ENCODE measurements around the gene ALAS1. TPM values are rescaled to one million over a fixed set of nuclear protein-coding genes. Genes with fewer than 3 reads are reported as not detected.

The ALAS1 gene
- total and polyA plus RNA-seq, 9 of the 15 experiments (the other 6 are each of a cell fraction or from before 2014, with no cell fraction given), result 21.4 to 49.5 (median 34.4) TPM

GRCh38 chr3:52213901-52214300 lies 15.9 kb downstream of the ALAS1 start:
- H3K79me2 ChIP-seq (ENCODE audit: control insufficient read depth, insufficient read depth, low read length), result no peaks in the 10 kb centered on the region
- intact Hi-C loops (cut with micrococcal nuclease) (no loop called here), in situ Hi-C loops (cut with MboI) (no loop called here)
- ChIA-PET CTCF (ENCODE audit: low intra/inter-chr PET ratio) (interaction anchor here (0.6 kb wide), 1 partner anchor 212 kb away, joined by 3 read pairs; no protein-coding TSS in a partner anchor), POLR2A (no interaction called here)
- H3K9me1 ChIP-seq (ENCODE audit: control insufficient read depth, insufficient read depth, low read length), result no peaks in the 10 kb centered on the region
- no peak overlapping the region for H3K4me2 ChIP-seq (ENCODE audit: insufficient read depth, low read length)
- no peaks in the 10 kb centered on the region for H3K9me3 ChIP-seq (replicated peaks; ENCODE audit: control insufficient read depth, insufficient read depth, low read depth, low read length)
- peaks cover 60% of the 10 kb centered on the region for H3K36me3 ChIP-seq (ENCODE audit: control insufficient read depth, insufficient read depth, low read length)
- H2AFZ ChIP-seq (ENCODE audit: low read depth, low read length), result no peak overlapping the region
- no peak for DNase-seq (ENCODE audit: extremely low read depth in 1 of 4, low spot score in 3 of 4)
- no peak overlapping the region for H3K4me3 ChIP-seq
- no TSS peak for BruUV-seq (replicated peaks)
- H3K4me1 ChIP-seq (replicated peaks in 1 of 2; ENCODE audit: control insufficient read depth in 2 of 2, insufficient read depth in 2 of 2, low read length in 2 of 2), result peaks cover 15 to 21% of the 10 kb centered on the region in 2 experiments
- FAIRE-seq, result no peak
- H3K9ac ChIP-seq (ENCODE audit: insufficient read depth in 1 of 2, low read depth in 2 of 2, low read length in 2 of 2), result no peak overlapping the region
- no peaks in the 10 kb centered on the region for H3K27me3 ChIP-seq (ENCODE audit: control insufficient read depth in 2 of 2, insufficient read depth in 2 of 2, low read length in 2 of 2)
- H4K20me1 ChIP-seq (replicated peaks; ENCODE audit: control insufficient read depth, insufficient read depth, low read length), result no peaks in the 10 kb centered on the region
- no peak for ATAC-seq
- H3K27ac ChIP-seq (ENCODE audit: extremely low read depth, low read depth, low read length), result no peak overlapping the region
- TF ChIP-seq XRCC3 (IDR thresholded peaks at IDR 0.05), result no peak
- TF ChIP-seq, protein P1, sequence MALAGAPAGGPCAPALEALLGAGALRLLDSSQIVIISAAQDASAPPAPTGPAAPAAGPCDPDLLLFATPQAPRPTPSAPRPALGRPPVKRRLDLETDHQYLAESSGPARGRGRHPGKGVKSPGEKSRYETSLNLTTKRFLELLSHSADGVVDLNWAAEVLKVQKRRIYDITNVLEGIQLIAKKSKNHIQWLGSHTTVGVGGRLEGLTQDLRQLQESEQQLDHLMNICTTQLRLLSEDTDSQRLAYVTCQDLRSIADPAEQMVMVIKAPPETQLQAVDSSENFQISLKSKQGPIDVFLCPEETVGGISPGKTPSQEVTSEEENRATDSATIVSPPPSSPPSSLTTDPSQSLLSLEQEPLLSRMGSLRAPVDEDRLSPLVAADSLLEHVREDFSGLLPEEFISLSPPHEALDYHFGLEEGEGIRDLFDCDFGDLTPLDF (CRISPR knock-in tag; IDR thresholded peaks at IDR 0.05), result no peak
- no peak for TF ChIP-seq NR4A1 (CRISPR knock-in tag; IDR thresholded peaks at IDR 0.05)
- TF ChIP-seq NR4A1 (tag; IDR thresholded peaks at IDR 0.05), result no peak
- TF ChIP-seq, protein P2, sequence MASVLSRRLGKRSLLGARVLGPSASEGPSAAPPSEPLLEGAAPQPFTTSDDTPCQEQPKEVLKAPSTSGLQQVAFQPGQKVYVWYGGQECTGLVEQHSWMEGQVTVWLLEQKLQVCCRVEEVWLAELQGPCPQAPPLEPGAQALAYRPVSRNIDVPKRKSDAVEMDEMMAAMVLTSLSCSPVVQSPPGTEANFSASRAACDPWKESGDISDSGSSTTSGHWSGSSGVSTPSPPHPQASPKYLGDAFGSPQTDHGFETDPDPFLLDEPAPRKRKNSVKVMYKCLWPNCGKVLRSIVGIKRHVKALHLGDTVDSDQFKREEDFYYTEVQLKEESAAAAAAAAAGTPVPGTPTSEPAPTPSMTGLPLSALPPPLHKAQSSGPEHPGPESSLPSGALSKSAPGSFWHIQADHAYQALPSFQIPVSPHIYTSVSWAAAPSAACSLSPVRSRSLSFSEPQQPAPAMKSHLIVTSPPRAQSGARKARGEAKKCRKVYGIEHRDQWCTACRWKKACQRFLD (CRISPR knock-in tag; IDR thresholded peaks at IDR 0.05), result no peak
- TF ChIP-seq RAD21 (CRISPR knock-in tag; conservative IDR thresholded peaks at IDR 0.05 in 1 of 2, IDR thresholded peaks at IDR 0.05 in 1 of 2), result no peak
- TF ChIP-seq RNF219 (CRISPR knock-in tag; IDR thresholded peaks at IDR 0.05), result no peak
- TF ChIP-seq FOXO4 (CRISPR knock-in tag; IDR thresholded peaks at IDR 0.05), result no peak
- no peak for TF ChIP-seq TBL1XR1 (IDR thresholded peaks at IDR 0.05; ENCODE audit: low read length in 2 of 2)
- no peak for TF ChIP-seq ETS2 (tag; IDR thresholded peaks at IDR 0.05; ENCODE audit: borderline replicate concordance, poor library complexity, severe bottlenecking)
- no peak for TF ChIP-seq ZNF584 (CRISPR knock-in tag; IDR thresholded peaks at IDR 0.05; ENCODE audit: low read depth)
- TF ChIP-seq FOXJ2 (tag; IDR thresholded peaks at IDR 0.05), result no peak
- no peak for TF ChIP-seq JUND (IDR thresholded peaks at IDR 0.05; ENCODE audit: borderline replicate concordance, low read depth, low read length)
- TF ChIP-seq JUND (tag; IDR thresholded peaks at IDR 0.05; ENCODE audit: borderline replicate concordance, low read depth, low read length), result no peak
- TF ChIP-seq CEBPG (CRISPR knock-in tag; IDR thresholded peaks at IDR 0.05), result no peak
- no peak for TF ChIP-seq CEBPG (tag; conservative IDR thresholded peaks at IDR 0.05 in 1 of 2, IDR thresholded peaks at IDR 0.05 in 1 of 2)
- no peak for TF ChIP-seq RBM25 (IDR thresholded peaks at IDR 0.05; ENCODE audit: low read depth, low read length, severe bottlenecking)
- no peak for TF ChIP-seq RNF2 (IDR thresholded peaks at IDR 0.05)

Data from K562 (cell line).